ENCODE results near the gene TNS3.

- TF ChIP-seq POLR2A (IDR thresholded peaks at IDR 0.05) (no peak), CTCF (IDR thresholded peaks at IDR 0.05) (no peak)
Measured at GRCh38 chr7:47543056-47543455, 38.9 kb downstream of the TNS3 start.

Data from uterus (tissue), 2 donors.